Hepatic stellate cell (primary cell): ENCODE data around the gene KIF1A.
A peak's percentile ranks its signal among the peaks of the same experiment; 100 is the strongest.

ENCODE experiments used
- DNase-seq: peaks from one replicate; pipeline ENCODE4 v3.0.0; 2011; ENCODE audit warnings: low spot score

KIF1A gene

GRCh38 chr2:240735476-240735875 lies 84.5 kb downstream of the KIF1A start:
- DNase-seq, result no peak

DNA sequence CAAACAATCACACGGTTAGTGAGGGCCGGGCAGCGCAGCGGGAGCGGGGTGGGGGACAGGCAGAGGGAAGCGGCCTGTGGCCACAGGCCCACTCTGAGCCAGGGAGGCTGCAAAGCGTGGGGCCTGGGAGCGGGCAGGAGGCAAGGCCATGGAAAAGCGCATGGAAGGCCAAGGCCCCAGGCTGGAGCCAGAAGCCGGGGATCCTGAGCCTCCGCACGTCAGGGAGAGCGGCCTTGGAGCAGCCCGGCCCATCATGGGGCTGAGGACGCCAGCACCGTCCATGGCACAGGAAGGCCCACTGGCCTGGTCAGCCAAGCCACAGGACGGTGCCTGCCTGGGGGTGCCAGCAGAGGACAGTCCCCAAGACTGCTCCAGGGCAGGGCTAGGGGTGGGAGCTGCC lies 85.3 kb downstream of the KIF1A start:
- no peak for DNase-seq

GRCh38 chr2:240733803-240734495 lies 86.1 kb downstream of the KIF1A start:
- no peak for DNase-seq

GRCh38 chr2:240732911-240733622 lies 87.0 kb downstream of the KIF1A start:
- DNase-seq, result no peak

- DNase-seq, result no peak
Measured at GRCh38 chr2:240732184-240732583, 87.8 kb downstream of the KIF1A start.

- peak; percentile 48 for DNase-seq
Measured at GRCh38 chr2:240731178-240731545, 88.9 kb downstream of the KIF1A start.

DNA sequence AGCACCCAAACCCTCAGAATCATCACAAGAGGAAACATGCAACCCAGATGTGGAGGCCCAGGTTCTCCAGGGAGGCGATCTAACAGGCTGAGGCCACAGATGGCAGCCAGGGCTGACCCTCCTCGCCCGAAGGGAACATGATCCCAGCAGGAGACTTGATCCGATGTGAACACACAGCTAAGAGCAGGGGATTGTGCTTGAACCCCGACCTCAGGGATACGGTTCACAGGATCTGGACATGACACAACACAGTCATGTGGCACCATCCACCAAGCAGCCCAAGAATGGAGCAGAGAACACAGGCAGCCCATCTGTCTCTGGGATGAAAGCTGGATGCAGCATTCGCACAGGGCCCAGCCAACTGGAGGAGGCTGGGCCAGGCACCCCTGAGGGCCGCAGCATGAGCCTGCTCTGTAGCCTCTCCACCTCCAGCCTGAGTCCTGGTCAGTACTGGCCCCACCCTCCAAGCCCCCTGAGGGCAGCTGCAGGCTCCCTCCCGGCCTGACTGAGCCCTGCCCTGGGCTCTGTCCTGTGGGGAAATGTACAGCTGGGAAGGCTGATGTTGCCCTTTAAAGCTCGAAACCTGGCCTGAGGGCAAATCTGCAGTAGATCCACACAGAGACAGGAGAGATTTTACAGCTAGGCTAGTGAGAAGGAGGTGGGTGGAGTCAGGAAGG lies 89.4 kb downstream of the KIF1A start:
- DNase-seq, result no peak

DNA sequence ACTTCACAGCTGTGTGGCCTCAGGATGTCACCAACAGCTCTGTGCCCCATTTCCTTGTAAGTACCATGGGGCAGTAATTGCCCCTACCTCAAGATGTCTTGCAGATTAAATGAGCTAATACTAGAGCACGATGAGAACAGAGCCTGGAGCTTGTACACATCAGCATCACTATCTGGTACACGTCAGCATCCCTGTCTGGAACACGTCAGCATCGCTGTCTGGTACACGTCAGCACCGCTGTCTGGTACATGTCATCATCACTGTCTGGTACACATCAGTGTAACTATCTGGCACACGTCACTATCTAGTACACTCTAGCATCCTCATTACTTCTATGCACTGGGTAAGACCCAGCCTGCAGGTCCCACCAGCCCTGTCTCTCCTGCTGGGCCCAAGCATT lies 91.2 kb downstream of the KIF1A start:
- DNase-seq, result no peak

DNA sequence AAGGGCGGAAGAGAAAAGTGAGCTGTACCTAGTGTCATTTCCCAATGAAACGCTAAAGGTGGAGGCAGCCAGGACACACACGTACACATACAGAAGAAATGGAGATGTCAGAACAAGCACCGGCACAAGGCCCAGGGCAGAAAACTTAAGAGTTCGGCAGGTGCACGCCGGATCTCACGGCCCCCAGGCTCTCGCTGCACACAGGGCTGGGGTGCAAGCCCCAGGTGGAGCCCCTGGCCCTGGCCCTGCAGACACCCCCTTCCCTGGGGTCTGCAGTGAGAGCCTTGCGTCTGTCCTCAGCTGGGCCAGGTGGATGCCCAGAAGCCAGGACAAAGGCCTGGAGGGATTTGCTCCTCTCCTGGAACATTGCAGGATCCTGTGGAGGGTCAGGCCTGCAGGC lies 91.7 kb downstream of the KIF1A start:
- no peak for DNase-seq

DNA sequence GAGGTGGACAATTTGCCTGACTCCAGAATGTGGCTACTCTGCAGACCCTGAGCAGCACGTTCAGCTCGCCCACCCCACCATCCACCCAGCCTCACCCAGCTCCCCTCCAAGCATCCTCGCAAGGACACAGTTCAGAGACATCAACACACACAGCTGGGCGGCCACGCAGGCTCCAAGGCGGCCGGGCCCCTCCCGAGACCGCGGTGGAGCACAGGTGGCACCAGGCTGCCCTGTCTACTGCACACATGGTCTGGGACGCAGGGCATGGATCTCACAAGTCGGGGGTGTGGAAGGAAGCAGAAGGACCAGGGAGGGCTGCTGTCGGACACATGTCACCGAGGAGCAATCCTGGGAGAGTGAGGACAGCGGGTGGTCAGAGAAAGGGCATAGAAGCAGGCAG lies 92.1 kb downstream of the KIF1A start:
- DNase-seq, result no peak

DNA sequence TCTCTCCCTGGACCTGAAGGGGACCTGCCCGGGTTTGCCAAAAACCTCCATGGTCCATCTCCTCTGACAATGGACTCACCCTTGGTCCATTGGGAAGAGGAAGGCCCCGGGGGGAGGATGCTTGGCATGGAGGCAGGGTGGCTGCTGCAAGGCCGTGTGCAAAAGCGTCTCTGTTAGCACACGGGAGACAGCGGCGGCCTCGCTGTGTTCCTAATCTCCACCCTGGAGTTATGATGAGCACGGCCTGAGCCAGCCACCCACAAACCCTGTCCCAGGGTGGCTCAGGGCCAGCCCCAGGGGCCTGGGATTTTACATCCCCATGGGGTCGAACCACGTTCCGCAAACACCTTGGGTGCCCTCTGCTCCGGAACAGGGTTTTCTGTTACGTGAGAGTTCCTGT lies 92.6 kb downstream of the KIF1A start:
- no peak for DNase-seq

DNA sequence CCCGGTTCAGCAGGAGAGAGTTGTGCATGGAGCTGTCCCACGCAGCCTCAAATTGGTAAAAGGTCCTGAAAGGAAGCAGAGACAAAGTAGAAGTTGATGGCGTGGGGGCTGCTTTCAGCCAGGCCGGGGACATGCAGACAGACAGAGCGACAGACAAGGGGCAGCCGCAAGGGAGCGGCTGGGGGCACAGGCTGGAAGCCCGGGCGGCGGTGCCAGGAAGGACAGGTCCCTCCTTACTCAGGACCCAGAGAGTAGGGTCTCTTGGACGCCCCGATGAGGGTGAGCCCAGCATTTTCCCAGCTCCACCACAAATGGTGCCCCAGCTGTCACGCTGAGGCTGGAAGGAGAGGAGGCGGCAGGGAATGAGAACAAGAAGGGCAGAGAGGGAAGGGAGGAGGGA lies 93.1 kb downstream of the KIF1A start:
- no peak for DNase-seq

GRCh38 chr2:240725671-240726070 lies 94.3 kb downstream of the KIF1A start:
- no peak for DNase-seq

DNA sequence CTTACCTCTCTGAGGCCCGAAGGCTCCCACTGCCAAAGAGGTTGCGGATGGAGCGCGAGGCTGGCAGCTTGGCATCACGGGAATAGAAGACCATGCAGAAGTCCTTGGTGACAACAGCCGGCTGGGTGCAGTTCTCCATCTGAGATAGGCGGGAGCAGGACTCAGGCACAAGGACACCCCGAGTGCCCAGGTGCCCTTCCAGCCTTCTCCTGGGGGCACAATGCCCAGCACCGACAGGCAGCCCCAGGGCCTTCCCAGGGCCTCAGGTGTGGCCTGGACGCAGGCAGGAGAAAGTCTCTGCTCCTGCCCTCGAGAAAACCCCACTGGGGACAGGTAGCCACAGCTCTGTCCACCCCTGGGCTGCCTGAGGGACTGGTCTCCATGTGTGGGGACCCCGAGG lies 94.8 kb downstream of the KIF1A start:
- no peak for DNase-seq

DNA sequence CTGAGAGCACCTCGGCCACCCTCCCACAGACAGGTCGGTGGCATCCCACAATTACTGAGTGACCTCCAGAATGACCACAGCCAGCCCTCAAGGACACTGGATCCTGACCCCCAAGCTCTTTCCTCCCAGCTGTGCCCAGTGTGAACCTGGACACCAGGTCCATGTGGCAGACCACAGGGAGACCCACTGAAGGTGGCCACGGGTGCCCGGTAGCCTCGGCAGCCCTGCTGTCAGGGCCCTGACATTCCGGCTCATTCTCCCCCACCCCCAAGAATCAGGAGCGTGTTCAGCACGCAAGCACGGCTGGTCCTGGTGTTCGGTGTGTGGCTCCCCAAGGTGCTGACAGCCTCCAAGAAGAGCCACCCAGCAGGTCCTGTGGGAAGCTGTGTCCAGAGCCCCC lies 95.6 kb downstream of the KIF1A start:
- no peak for DNase-seq

- DNase-seq, result no peak
Measured at GRCh38 chr2:240723851-240724250, 96.2 kb downstream of the KIF1A start.

DNA sequence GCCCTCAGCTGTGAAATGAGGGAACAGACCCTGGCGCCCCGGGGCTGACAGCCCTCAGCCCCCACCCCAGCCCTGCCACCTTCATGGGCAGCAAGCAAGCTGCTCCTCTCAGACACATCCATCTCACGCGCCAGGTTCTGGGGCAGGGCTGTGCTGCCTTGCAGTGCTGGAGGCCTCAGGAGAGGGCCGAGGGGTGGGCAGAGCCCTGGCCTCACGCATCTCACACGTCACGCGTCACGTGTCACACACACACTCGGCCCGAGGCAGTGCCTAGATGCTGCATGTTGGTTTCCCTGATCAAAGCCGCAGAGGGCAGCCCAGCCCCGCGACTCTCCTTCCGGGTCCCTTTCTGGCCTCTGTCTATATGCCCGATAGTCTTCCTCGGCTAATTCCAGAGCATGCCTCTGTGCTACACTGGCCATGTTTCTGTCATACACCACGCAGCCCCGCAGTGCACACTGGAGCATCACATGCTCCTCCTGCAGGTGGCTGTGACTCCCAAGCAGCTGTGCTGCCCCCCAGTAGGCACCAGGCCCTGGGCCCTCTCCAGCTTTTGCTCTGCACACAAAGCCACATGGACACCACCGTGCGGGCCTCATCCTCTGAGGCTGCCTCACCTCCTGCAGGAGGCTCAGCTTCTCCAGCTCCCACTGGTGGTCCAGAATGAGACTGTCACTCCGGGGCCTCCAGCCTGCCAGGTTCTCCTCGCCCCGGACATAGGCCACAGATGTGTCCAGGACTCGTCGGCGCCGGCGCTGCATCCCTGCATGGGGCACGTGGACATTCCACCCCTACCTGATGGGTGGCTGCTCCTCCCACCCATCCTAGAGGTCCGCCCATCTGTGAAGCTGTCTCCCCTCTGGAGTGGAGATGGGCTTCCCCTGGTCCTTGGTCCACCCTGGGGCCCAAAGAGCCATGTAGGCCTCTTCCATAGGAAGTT lies 97.0 kb downstream of the KIF1A start:
- no peak for DNase-seq

DNA sequence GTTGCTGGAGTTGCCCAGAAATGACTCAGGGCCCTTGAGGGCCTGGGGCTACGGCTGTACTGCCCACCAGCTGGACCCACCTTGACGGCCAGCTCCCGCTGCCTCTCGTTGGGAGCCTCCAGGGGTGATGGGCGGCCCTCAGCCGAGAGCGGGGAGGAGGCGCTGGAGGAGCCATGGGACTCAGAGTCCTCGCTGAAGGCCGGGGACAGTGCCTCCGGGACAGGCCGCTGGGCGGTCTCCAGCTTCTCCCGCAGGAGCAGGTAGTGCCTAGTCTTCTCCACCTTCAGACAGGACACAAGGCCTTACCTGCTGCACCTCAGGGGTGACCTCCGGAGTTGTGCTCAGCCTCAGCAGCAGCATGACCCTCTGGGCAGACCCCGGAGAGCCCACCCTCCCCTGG lies 97.6 kb downstream of the KIF1A start:
- DNase-seq, result no peak

GRCh38 chr2:240721596-240722180 lies 98.3 kb downstream of the KIF1A start:
- no peak for DNase-seq

GRCh38 chr2:240720686-240721595 lies 99.1 kb downstream of the KIF1A start:
- no peak for DNase-seq
